Hepatocyte (in vitro differentiated cells): ENCODE data around the gene ULK4. TPM values are rescaled to one million over a fixed set of nuclear protein-coding genes. Genes with fewer than 3 reads are reported as not detected.

Experiments used
- DNase-seq: peaks from one replicate; pipeline ENCODE4 v3.0.0-alpha.2; 2016; ENCODE audit warnings: low spot score
- H2AFZ ChIP-seq: fragments of 200-600 bp; sonication (generic); 2 replicates; pipeline ENCODE4 v1.6.0; 2016; ENCODE audit warnings: antibody characterized with exemption, mild to moderate bottlenecking
- H3K27ac ChIP-seq: fragments of 200-600 bp; sonication (generic); 2 replicates; pipeline ENCODE4 v1.5.1; 2016; ENCODE audit warnings: mild to moderate bottlenecking
- H3K27me3 ChIP-seq: fragments of 200-600 bp; sonication (generic); 2 replicates; pipeline ENCODE4 v1.6.1; 2016
- H3K36me3 ChIP-seq: fragments of 200-600 bp; sonication (generic); replicated peaks from 2 replicates; pipeline ENCODE4 v1.5.1; 2016; ENCODE audit warnings: low read depth; ENCODE audit not compliant: insufficient read depth
- H3K4me1 ChIP-seq: fragments of 200-600 bp; sonication (generic); 2 replicates; pipeline ENCODE4 v1.5.1; 2016; ENCODE audit warnings: mild to moderate bottlenecking, moderate library complexity; ENCODE audit not compliant: insufficient read depth
- H3K4me2 ChIP-seq: fragments of 200-600 bp; sonication (generic); 2 replicates; pipeline ENCODE4 v1.6.0; 2016
- H3K4me3 ChIP-seq: fragments of 200-600 bp; sonication (generic); 2 replicates; pipeline ENCODE4 v1.5.1; 2016; ENCODE audit warnings: mild to moderate bottlenecking
- H3K79me2 ChIP-seq: fragments of 200-600 bp; sonication (generic); 2 replicates; pipeline ENCODE4 v1.6.0; 2017; ENCODE audit warnings: mild to moderate bottlenecking
- H3K9me2 ChIP-seq: fragments of 200-600 bp; sonication (generic); replicated peaks from 2 replicates; pipeline ENCODE4 v1.6.0; 2017; ENCODE audit warnings: mild to moderate bottlenecking; ENCODE audit not compliant: insufficient read depth
- H3K9me3 ChIP-seq: fragments of 200-600 bp; sonication (generic); 2 replicates; pipeline ENCODE4 v1.5.1; 2016; ENCODE audit warnings: low read depth, mild to moderate bottlenecking
- H4K20me1 ChIP-seq: fragments of 200-600 bp; sonication (generic); 2 replicates; pipeline ENCODE4 v1.6.0; 2016; ENCODE audit warnings: mild to moderate bottlenecking; ENCODE audit not compliant: insufficient read depth, poor library complexity, severe bottlenecking
- EZH2 ChIP-seq: fragments of 200-600 bp; sonication (generic); IDR thresholded peaks from 2 replicates; pipeline ENCODE4 v1.6.1; 2016; ENCODE audit warnings: antibody characterized with exemption, mild to moderate bottlenecking, borderline replicate concordance
- EZH2phosphoT487 ChIP-seq: fragments of 200-600 bp; sonication (generic); IDR thresholded peaks from one replicate; pipeline ENCODE4 v1.6.1; 2018; ENCODE audit warnings: antibody characterized with exemption, mild to moderate bottlenecking, low read depth, moderate library complexity; ENCODE audit not compliant: unreplicated experiment, severe bottlenecking
- WGBS: methylation state at CpG from one replicate; pipeline ENCODE4 v1.1.6; 2016; ENCODE audit warnings: low lambda C conversion rate; ENCODE audit errors: missing lambda C conversion rate; 5-methylcytosine and 5-hydroxymethylcytosine counted together
- polyA plus RNA-seq: library from polyadenylated mRNA; unstranded; fragments of >200 nt; fragmentation: Nextera tagmentation; extraction: Ambion mirVana; gene quantifications from 2 replicates; pipeline ENCODE4 v1.2.1, GENCODE V29; 2016
- total RNA-seq: library from RNA; depleted of rRNA; stranded (reverse); fragments of >200 nt; gene quantifications from 2 replicates; pipeline ENCODE4 v1.2.3, GENCODE V29; 2014
- TF ChIP-seq, protein P1 (sequence below): fragments of 200-600 bp; sonication (generic); IDR thresholded peaks from 2 replicates; pipeline ENCODE4 v1.5.1; 2016; ENCODE audit warnings: antibody characterized with exemption, mild to moderate bottlenecking; ENCODE audit not compliant: poor library complexity

ULK4 gene
- total and polyA plus RNA-seq, 2 experiments from 2014 or later, result 3.8 to 9.1 TPM

DNA sequence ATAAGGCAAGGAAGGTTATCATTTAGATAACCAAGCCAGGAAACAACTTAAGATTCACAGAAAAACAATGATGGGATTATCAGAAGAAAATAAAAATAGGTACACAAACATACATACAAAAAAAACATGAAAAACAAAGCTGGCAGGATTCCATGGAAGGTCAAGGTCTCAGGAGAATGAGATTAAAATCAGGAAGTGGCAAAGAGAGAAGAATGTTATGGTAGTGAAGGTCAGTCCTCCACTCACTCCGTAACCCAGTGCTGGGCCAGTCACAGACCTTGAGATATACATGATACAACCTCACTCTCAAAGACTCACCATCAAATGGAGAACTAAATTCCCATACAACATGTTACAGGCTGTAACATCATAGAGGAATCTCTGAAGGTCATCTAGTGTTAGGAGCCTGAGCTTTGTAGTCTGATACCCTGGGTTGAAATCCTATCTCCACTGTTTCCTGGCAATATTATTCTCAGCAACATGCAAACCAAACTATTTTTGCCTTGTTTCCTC, 668.7 kb downstream of the ULK4 start:
- Histone ChIP-seq H3K9me2 (no peaks in the 10 kb centered on the region), H3K4me3 (no peak overlapping the region), H2AFZ (no peak overlapping the region), H3K36me3 (no peaks in the 10 kb centered on the region), H4K20me1 (no peaks in the 10 kb centered on the region), H3K4me1 (no peaks in the 10 kb centered on the region), H3K27ac (no peak overlapping the region), H3K4me2 (no peak overlapping the region), H3K79me2 (no peaks in the 10 kb centered on the region), H3K27me3 (no peaks in the 10 kb centered on the region), H3K9me3 (no peaks in the 10 kb centered on the region)
- DNase-seq, result no peak
- 88% methylated on average over 1 of the region's 1 CpG for WGBS
- TF ChIP-seq EZH2 (no peak), EZH2phosphoT487 (no peak)
- TF ChIP-seq, protein P1, sequence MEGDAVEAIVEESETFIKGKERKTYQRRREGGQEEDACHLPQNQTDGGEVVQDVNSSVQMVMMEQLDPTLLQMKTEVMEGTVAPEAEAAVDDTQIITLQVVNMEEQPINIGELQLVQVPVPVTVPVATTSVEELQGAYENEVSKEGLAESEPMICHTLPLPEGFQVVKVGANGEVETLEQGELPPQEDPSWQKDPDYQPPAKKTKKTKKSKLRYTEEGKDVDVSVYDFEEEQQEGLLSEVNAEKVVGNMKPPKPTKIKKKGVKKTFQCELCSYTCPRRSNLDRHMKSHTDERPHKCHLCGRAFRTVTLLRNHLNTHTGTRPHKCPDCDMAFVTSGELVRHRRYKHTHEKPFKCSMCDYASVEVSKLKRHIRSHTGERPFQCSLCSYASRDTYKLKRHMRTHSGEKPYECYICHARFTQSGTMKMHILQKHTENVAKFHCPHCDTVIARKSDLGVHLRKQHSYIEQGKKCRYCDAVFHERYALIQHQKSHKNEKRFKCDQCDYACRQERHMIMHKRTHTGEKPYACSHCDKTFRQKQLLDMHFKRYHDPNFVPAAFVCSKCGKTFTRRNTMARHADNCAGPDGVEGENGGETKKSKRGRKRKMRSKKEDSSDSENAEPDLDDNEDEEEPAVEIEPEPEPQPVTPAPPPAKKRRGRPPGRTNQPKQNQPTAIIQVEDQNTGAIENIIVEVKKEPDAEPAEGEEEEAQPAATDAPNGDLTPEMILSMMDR, result no peak

DNA sequence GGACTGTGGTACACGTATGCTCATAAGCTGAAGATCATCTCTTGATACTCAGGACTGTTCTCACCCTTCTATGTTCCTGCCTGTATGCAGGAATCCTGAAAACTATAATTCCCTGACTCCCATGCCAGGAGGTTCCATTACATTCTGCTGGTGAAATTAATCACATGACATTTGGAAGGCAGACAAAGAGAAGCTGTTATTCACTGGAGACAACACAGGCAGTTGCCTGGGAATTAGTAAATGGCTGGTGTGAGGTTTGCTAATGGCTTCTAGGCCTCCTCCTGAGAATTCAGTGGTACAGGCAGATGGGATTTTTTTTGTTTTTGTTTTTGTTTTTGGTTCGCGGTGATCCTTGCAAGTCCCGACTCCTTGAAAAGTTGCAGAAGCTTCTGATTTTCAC, 671.2 kb downstream of the ULK4 start:
- Histone ChIP-seq H3K27ac (no peak overlapping the region), H3K4me1 (no peaks in the 10 kb centered on the region), H3K36me3 (no peaks in the 10 kb centered on the region), H3K4me2 (no peak overlapping the region), H4K20me1 (no peaks in the 10 kb centered on the region), H3K4me3 (no peak overlapping the region), H3K79me2 (no peaks in the 10 kb centered on the region), H3K9me3 (no peaks in the 10 kb centered on the region), H3K9me2 (no peaks in the 10 kb centered on the region), H2AFZ (no peak overlapping the region), H3K27me3 (no peaks in the 10 kb centered on the region)
- TF ChIP-seq EZH2phosphoT487, result no peak
- TF ChIP-seq, protein P1, result no peak
- TF ChIP-seq EZH2, result no peak
- WGBS, result 89% methylated on average over 4 of the region's 4 CpGs
- no peak for DNase-seq

DNA sequence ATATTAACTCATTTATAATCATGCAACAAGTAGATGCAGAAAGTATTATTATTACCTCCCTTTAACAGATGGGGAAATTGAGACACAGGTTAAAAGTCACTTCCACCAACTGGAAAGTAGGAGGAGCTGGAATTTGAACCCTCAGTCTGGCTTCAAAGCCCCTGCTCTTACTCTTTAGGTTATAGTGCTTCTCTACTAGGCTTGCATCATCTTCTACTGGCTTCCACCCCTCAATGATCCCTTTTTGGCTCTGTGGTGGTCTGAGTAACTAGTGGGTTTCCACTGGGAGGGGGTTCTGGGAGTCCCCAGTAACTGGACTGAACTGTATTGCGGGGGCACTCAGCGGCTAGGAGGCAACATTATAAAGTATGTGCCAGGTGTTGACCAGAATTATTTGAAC, 671.6 kb downstream of the ULK4 start:
- H3K27me3 ChIP-seq, result no peaks in the 10 kb centered on the region
- no peaks in the 10 kb centered on the region for H4K20me1 ChIP-seq
- H3K4me2 ChIP-seq, result no peak overlapping the region
- H3K27ac ChIP-seq, result no peak overlapping the region
- WGBS, result 97% methylated on average over 2 of the region's 2 CpGs
- H3K4me1 ChIP-seq, result no peaks in the 10 kb centered on the region
- H3K9me3 ChIP-seq, result no peaks in the 10 kb centered on the region
- H2AFZ ChIP-seq, result no peak overlapping the region
- no peaks in the 10 kb centered on the region for H3K36me3 ChIP-seq
- TF ChIP-seq EZH2phosphoT487 (no peak), EZH2 (no peak)
- TF ChIP-seq, protein P1, result no peak
- no peak for DNase-seq
- H3K9me2 ChIP-seq, result no peaks in the 10 kb centered on the region
- H3K79me2 ChIP-seq, result no peaks in the 10 kb centered on the region
- no peak overlapping the region for H3K4me3 ChIP-seq

DNA sequence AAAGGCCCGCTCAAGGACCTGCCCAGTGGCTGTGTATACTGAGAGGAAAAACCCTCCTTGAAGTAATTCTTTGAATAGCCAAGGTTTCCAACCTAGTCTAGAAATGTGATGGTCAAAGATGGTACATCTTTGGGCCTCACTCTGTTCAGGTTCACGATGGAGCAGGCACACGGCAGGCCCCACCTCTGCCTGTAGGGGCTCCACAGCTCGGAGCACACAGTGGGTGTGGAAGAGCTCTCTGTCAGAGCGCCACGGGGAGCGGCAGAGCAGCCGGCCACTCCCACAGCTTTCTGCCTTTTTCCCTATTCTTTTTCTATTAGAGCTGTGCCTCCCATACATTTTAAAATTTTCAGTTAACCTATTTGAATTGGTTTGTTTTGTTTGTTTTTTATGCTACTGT, 673.1 kb downstream of the ULK4 start:
- H3K4me3 ChIP-seq, result no peak overlapping the region
- DNase-seq, result no peak
- WGBS, result 94% methylated on average over 8 of the region's 8 CpGs

More for the DNA sequence above, 673.1 kb downstream of the ULK4 start:
- TF ChIP-seq EZH2 (no peak), EZH2phosphoT487 (no peak)
- TF ChIP-seq, protein P1, result no peak
- Histone ChIP-seq H3K79me2 (no peaks in the 10 kb centered on the region), H2AFZ (no peak overlapping the region), H3K4me2 (no peak overlapping the region), H4K20me1 (no peaks in the 10 kb centered on the region), H3K27ac (no peak overlapping the region), H3K27me3 (no peaks in the 10 kb centered on the region), H3K9me2 (no peaks in the 10 kb centered on the region), H3K4me1 (no peaks in the 10 kb centered on the region), H3K9me3 (no peaks in the 10 kb centered on the region), H3K36me3 (no peaks in the 10 kb centered on the region)
